ENCODE measurements around the gene AMIGO3.

GRCh38 chr3:49707113-49707480, 12.4 kb downstream of the AMIGO3 start:
- TF ChIP-seq EZH2 (IDR thresholded peaks at IDR 0.05; ENCODE audit: insufficient read depth, poor library complexity, severe bottlenecking) (no peak), EZH2phosphoT487 (IDR thresholded peaks at IDR 0.05; ENCODE audit: insufficient read depth, low read depth) (no peak)

Data from GM23248 (cell line).